Measurements from ENCODE around the gene TBCK.

- TF ChIP-seq CTCF (IDR thresholded peaks at IDR 0.05; ENCODE audit: control extremely low read depth in 1 of 3, insufficient read depth in 1 of 3, low read depth in 1 of 3, low read length in 3 of 3), result no peak
- no peak for TF ChIP-seq E2F6 (IDR thresholded peaks at IDR 0.05)
- no peak for TF ChIP-seq CREB1 (IDR thresholded peaks at IDR 0.05)
- TF ChIP-seq TBP (IDR thresholded peaks at IDR 0.05; ENCODE audit: low read depth, low read length), result no peak
- no peak for TF ChIP-seq EZH2 (IDR thresholded peaks at IDR 0.05; ENCODE audit: low read depth, low read length, severe bottlenecking)
- TF ChIP-seq CEBPB (IDR thresholded peaks at IDR 0.05; ENCODE audit: low read depth, low read length), result no peak
- no peak for TF ChIP-seq SRF (IDR thresholded peaks at IDR 0.05; ENCODE audit: low read depth, low read length)
- no peak for TF ChIP-seq CHD2 (IDR thresholded peaks at IDR 0.05; ENCODE audit: low read length)
- no peak for TF ChIP-seq TAF1 (IDR thresholded peaks at IDR 0.05; ENCODE audit: low read depth, low read length)
- no peak for TF ChIP-seq GABPA (IDR thresholded peaks at IDR 0.05; ENCODE audit: borderline replicate concordance, insufficient read depth, low read length)
- TF ChIP-seq TEAD4 (IDR thresholded peaks at IDR 0.05; ENCODE audit: low read depth, low read length), result no peak
- TF ChIP-seq BRCA1 (IDR thresholded peaks at IDR 0.05; ENCODE audit: low read depth, low read length), result no peak
Observed at GRCh38 chr4:106240699-106241098, 75.3 kb downstream of the TBCK start.
